NCI-H524 (cell line): ENCODE results near the gene ZNF205.
"Not testable (repeated sequence)": the region's sequence is repeated elsewhere in the genome, so short reads cannot be mapped to it uniquely, and the experiment has no call there.

Experiments used
- DNase-seq, 2 experiments: peaks; one replicate each; lab custom pipeline; 2025; lab: John Stamatoyannopoulos, UW

ZNF205 gene

GRCh38 chr16:3148256-3149192 lies 36.1 kb downstream of the ZNF205 start:
- DNase-seq: no peak

DNA sequence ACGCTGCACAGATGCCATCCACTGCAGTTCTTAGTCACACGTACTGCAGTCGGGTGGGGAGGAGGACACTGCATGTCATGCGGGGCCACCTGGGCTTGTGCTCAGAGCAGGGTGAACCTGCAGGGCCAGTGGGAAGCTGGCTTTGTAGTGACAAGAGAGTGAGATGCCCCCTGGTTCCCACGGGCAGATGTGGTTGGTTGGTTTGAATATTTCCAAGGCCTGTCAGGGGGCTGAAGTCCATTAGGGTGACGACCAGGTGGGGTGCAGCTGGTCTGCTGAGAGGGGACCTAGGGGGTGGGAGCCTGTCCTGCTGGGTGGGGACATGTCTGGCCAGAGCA lies 36.8 kb downstream of the ZNF205 start:
- no peak for DNase-seq

DNA sequence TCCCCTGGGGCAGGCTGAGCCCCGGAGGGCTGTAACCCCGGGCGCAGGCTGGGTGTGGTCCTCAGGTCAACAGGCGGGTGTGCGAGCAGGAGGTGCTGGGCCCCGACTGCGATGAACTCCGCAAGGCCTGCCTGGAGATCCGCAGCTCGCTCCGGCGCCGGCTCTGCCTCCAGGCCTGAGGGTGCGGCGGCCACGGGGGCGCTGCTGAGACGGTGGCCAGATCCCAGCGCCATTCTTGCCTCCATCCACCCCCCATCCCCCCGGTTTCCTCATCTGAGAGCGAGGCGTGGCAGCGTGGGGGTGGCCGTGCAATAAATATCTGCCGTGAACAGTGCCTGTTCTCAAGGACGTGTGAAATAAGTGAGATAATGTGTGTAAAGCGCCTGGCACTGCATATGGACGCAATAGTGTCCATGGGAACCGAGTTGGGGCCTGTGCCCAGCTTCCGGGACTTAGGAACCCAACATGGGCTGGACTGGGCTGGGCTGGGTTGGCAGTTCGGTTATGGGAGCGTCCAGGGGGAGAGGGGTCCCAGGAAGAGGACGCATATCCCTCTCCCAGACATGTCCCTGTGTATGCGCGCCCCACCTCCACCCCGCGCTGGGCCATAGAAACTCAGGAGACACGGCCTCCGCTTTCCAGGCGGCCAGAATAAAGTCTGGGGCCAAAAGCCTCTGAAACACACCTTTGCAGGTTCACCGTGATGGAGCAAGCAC lies 37.4 kb downstream of the ZNF205 start:
- peak in 1 of 2 experiments; percentile 61 for DNase-seq

GRCh38 chr16:3150346-3151218 lies 38.2 kb downstream of the ZNF205 start:
- peak; percentile 98 to 99 for DNase-seq

DNA sequence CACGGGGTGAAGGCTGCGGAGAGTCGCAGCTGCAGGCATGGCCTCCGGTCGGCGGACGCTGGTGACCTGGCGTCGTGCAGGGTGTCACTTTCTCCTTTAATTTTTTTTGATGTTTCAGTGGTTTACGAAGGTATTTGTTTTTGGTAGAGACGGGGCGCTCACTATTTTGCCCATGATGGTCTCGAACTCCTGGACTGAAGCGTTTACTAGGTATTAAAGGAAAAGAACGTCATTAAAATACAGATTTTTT lies 39.6 kb downstream of the ZNF205 start:
- DNase-seq: no peak

- DNase-seq: peak; percentile 97 to 99
Measured at GRCh38 chr16:3152277-3152990, 40.0 kb downstream of the ZNF205 start.

DNA sequence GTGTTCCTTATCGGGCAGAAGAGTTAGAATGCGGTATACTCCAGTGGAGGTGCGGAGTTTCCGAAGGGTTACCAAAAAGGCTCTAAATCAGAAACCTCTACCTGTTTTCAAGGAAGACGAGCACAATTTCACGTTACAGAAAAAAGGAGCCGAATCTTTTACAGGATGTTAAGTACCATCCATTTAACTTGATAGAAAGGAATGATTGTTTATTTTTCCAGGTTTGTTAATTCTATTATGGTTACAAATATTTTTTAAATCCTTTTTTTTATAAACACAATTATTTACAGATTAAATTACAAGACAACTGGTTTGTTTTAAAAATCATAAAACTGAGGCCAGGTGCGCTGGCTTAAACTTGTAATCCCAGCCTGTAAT lies 40.6 kb downstream of the ZNF205 start:
- no peak for DNase-seq

DNA sequence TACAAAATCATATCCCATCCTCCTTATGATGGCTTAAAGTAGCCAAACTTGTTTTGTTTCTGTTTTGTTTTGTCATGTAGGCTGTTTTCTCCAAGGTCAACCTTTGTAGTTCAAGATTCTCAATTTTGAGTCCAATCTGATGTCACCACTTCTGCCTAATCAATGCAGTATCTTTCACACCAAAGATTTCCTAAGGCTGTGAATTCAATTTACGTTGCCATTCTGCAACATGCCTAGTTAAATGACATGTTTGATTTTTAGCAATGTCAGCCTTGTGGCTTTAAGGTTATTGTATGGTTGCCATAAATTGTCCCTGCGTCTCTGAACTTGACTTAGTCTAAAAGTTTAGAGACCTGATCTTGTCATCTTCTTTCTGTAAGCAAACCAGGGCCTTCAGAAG lies 42.8 kb downstream of the ZNF205 start:
- no peak for DNase-seq

DNA sequence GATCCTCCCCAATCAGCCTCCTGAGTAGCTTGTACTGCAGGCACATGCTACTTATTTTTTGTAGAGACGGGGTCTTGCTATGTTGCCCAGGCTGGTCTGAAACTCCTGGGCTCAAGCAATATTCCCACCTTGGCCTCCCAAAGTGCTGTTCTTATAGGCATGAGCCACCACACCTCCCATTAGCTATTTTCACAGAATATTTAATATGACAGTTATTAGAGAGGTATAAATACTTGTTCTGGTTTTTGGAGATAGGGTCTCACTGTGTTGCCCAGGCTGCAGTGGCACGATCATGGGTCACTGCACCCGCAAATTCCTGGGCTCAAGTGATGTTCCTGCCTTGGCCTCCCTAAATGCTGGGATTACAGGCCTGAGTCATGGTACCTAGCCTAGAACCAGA lies 43.6 kb downstream of the ZNF205 start:
- DNase-seq: no peak

DNA sequence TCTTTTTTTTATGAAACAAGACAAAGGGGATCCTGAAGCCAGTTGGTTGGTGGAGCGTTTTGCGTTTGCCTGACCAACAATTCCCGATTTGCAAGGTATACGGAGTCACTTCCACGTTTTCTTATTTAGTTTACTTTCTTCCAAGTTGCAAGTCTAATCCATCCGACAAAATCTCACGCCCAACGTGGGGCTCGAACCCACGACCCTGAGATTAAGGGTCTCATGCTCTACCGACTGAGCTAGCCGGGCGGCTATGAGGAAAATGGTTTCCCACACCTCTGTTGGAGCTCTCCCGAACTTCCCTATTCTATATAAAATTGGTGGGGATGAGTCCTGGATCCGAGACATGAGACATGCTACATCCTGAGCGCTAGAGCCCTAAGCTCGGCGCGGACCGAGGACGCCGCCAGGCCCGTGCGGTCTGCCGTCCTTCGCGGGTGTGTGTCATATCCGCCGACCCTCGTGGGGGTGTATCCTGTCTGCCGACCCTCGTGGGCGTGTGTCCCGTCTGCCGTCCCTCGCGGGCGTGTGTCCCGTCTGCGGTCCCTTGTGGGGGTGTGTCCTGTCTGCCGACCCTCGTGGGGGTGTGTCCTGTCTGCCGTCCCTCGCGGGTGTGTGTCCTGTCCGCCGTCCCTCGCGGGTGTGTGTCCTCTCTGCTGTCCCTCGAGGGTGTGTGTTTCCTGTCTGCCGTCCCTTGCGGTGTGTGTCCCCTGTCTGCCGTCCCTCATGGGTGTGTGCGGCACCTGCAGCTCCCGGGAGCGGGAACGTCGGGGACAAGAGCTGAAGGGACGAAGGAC lies 45.0 kb downstream of the ZNF205 start:
- peak; percentile 97 to 98 for DNase-seq

- peak in 1 of 2 experiments; percentile 47 for DNase-seq
Measured at GRCh38 chr16:3158026-3158509, 45.7 kb downstream of the ZNF205 start.

- DNase-seq: peak; percentile 86 to 91
Measured at GRCh38 chr16:3158510-3159314, 46.3 kb downstream of the ZNF205 start.

DNA sequence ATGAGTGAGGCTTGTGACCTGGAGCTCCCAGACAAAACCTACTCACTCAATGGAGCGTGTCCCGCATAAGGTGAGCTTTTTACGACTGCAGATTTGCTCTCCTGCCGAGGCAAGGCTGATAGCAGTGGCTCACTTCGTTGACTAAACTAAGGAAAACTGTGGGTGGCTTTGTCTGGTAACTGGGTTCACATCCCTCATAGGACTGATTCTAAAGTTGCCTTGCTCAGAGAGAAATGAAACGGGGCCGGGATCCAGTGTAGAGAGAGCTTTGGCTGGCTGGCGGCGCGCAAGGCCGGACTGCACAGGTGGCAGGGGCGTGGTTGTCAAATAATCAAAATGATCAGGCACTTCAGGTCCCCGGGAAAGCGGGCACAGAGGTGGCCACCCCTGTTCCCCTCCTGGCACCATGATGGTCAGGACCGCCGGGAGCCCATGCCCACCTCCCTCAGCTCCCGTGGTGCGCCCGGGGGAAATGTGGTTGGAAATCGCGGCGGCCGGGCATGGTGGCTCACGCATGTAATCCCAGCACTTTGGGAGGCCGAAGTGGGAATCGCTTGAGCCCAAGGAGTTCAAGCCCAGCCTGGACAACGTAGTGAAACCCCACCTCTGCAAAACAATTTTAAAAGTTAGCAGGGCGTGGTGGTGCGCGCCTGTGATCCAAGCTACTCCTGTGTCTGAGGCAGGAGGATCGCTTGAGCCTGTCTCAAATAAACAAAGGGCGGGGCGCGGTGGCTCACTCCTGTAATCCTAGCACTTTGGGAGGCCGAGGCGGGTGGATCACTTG lies 49.0 kb downstream of the ZNF205 start:
- DNase-seq: peak; percentile 68 to 71

DNA sequence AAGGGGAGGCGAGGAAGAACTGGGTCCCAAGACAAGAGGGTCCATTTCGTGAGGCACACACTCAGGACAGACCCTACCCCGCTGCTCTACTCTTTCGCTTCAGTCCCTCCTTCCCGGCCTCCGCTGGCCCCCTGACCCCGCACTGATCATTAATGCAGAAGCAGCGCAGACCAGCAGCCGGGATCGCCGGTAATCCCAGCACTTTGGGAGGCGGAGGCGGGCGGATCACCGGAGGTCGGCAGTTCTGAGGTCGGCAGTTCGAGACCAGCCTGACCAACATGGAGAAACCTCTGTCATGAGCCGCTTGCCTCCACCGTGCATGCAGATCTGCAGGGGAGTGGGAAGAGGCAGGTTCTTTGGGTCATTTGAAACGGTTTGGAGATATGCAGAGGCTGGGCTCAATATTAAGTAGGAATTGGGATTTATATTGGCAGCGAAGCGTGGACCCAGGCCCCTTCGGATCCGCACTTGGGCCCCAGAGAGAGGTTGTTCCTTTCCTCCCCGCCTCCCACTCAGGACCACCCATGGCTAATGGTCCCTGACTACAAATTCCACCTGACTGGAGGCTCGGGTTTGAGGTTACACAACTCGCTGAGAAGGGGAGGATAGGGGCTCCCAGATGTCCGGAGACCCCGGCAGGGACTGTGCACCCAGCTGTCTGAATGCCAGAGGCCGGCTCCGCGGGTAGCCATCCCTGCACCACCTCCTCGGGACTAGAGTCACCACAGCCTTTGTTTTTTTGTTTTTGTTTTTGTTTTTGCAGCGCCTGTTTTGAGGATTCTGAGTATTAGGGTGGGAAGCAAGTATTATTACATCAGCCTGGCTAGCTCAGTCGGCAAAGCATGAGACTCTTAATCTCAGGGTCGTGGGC lies 52.0 kb downstream of the ZNF205 start:
- no peak for DNase-seq

- no peak for DNase-seq
Measured at GRCh38 chr16:3165111-3165822, 52.9 kb downstream of the ZNF205 start.

DNA sequence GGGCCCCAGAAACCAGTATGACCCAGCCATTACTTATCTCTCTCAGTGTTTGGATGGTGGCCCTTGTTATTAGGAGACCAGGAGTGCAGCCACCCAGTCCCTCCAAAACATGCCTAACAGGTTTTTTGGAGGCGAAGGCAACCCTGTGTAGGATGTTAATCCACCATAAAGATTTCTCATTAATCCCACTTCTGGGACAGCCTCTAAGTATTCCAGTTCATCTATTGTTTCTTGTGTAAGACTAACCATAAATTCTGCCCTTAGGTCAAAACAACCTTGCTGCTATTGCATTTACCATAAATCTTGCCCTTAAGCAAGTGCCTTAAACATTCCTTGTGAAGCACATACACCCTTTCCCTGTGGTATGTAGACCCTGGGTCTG lies 54.1 kb downstream of the ZNF205 start:
- no peak for DNase-seq

GRCh38 chr16:3168729-3169128 lies 56.3 kb downstream of the ZNF205 start:
- DNase-seq: not testable (repeated sequence)
